NCI-H2107 treated with DMSO at 0.1 percent for 48 hours (cell line): ENCODE results near the gene ZBTB16.

Experiments
- DNase-seq: peaks from one replicate; lab custom pipeline; 2025; ENCODE audit not compliant: unreplicated experiment; lab: John Stamatoyannopoulos, UW

Gene ZBTB16

GRCh38 chr11:114197799-114198500 lies 138.4 kb downstream of the ZBTB16 start:
- DNase-seq, result no peak

DNA sequence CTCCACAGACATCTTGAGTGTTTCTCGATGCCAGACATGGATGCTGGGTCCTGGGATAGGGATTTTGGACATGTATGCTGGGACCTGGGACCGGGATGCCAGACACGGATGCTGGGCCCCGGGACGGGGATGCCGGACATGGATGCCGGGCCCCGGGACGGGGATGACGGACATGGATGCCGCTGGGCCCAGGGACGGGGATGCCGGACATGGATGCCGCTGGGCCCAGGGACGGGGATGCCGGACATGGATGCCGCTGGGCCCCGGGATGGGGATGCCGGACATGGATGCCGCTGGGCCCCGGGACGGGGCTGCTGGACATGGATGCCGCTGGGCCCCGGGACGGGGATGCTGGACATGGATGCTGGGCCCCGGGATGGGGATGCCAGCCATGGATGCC lies 139.5 kb downstream of the ZBTB16 start:
- DNase-seq, result no peak

- no peak for DNase-seq
Measured at GRCh38 chr11:114200351-114201133, 141.0 kb downstream of the ZBTB16 start.

GRCh38 chr11:114201219-114201618 lies 141.7 kb downstream of the ZBTB16 start:
- no peak for DNase-seq

DNA sequence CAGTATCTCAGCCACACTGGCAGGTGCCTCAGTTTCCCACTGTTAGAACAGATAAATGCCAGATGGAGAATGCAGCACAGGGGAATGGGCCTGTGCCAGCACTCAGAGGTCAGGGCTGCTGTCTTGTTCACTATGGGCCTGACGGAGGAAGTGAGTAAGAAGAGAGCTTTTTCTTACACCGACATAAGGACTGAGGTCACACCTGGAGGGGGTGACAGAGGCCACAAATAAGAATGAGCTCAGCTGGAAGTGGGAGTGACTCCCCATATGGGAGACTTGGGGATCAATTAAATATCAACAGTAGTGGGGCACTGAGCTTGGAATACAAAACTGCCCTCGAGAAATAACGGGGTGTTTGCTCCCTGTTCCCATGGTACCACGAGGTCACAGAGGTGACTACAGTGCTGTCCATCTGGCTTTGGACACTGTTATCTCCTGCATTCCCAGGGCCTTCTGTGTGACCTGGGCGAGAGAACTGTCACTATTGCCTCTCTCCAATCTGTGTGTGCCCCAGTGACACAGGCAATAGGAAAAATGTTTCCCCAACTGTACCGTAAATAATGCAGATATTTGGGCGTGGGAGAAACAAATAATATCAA lies 142.6 kb downstream of the ZBTB16 start:
- no peak for DNase-seq

DNA sequence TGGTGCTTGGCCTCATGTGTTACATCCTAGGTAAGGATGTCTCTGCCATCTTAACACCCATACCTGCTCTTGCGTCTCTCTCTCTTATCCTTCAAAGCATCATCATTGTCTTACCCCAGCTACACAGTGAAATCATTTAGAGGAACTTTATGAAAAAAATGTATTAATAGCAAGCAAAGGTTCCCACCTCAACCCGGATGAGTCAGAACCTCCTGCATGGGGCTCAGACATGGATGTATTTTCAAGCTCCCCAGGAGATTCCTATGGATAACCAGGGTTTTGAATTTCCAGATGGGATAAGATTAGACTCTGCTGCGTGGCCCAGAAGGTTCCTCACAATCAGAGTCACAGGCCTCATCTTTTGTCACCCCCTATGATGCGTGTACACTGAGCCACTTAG lies 147.6 kb downstream of the ZBTB16 start:
- no peak for DNase-seq

DNA sequence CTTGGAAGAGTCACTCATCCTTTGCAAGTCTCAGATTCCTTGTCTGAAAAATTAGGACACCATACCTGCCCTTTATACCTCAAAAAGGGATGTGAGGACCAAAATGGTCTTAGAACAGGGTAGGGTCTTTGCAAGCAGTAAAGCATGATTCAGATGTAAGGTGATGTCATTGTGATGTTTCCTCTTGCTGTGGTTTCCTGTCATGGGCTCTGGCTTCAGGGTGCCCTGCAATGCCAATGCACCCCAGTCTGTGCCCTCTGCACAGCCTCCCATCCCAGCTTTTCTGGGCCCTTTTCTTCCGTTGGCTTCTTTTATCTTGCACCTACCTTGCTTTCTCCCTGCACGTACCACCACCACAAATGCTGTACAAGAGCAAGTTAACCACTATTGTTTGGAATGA lies 148.9 kb downstream of the ZBTB16 start:
- DNase-seq, result no peak

- DNase-seq, result no peak
Measured at GRCh38 chr11:114209343-114209742, 149.8 kb downstream of the ZBTB16 start.

GRCh38 chr11:114209904-114210303 lies 150.4 kb downstream of the ZBTB16 start:
- DNase-seq, result no peak

- DNase-seq, result no peak
Measured at GRCh38 chr11:114211444-114212121, 152.1 kb downstream of the ZBTB16 start.

GRCh38 chr11:114213622-114214021 lies 154.1 kb downstream of the ZBTB16 start:
- DNase-seq, result no peak

DNA sequence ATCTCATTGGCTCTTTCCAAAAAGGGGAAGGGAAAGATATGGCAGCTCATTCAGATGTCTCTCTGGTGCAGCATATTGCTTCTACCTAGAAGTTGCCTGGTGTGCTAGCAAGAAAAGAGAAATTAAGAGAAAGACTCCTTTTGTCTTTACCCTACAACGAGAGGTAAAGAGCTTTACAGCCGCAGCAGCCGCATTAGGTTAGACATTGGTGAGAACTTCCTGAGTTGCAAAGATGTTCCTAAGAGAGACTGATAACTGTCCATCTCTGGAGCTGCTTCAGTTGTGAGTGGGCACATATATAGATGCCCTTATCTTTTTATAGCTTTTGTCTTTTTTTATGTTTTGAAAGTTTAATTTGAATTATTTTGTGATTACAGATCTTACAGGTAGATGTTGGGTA lies 155.9 kb downstream of the ZBTB16 start:
- no peak for DNase-seq

DNA sequence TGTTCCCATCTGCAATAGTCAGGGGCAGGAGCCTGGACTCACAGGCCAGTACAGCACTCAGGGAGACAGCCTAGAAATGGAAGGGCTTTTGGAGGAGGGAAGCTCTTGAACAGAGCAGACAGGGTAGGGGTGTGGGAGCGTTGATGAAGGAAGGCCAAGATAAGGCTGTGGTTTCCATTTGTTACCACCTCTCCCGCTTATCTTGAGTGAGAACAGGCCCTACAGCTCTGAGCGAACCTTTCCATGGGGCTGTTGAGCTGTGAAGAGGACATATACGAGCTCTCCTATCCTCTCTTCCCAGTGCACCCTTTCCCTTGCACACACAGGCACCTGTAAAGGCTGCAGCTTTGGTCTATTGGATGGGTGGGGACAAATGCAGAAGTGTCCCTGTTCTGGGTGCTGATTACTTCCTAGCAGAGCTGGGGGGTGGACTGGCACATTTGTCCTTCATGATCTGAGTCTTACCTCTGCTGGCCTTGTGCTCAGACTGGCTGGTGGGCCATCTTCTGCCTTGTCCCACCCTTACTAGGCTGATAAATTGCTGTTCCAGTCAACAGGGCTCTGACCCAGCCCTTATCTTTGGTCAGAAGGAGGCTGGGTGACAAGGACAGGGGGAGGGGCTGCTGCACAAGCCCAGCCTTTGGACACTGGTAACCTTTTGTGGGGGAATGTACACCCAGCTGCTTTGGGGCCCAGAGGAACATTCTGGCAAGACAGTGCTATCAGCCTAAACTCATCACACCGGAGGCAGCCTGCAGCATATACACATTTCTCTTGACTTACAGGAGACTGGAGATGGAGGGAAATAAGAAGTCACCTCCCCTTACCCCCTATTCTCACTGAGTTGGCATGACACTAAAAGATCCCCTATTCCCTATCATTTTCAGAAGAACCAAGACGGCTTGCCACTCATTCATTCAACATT lies 156.6 kb downstream of the ZBTB16 start:
- no peak for DNase-seq

- DNase-seq, result no peak
Measured at GRCh38 chr11:114216796-114217180, 157.3 kb downstream of the ZBTB16 start.

DNA sequence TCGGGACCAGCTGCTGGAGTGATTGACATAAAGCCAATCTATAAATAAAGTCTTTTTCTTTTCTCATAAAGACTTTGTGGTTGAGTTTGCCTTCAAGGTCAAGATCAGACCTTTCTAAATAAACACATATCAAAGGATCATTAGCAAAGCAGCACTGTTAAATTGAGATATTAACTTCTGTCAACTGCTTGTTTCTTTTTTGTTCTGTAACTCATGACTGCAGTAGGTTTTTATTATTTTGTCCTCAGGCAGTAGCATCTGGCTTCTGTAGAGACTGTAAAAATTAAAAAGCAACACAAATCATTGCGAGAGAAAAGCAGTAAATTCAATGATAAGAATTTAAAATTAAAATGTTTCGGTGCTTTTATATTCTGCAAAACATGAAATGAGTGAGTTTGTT lies 159.0 kb downstream of the ZBTB16 start:
- no peak for DNase-seq

GRCh38 chr11:114219559-114220349 lies 160.2 kb downstream of the ZBTB16 start:
- DNase-seq, result no peak

DNA sequence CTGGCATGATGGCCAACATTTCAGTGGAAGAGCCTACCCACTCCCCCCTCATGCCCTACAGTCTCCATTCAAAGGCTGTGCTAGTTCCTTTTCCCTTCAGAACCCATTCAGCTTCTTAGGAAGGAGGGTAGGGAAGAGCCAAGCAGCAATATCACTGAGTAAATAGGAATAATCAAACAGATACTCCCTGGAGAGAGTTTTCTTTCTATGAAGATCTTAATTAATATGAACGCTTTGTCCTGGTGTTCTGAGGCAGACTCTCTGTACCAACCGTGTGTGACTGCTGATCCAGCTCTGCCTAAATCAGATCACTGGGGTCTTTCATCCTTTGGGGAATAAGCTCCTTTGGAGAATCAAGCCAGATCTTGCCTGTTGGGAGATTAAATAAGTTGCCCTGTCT lies 161.5 kb downstream of the ZBTB16 start:
- no peak for DNase-seq

DNA sequence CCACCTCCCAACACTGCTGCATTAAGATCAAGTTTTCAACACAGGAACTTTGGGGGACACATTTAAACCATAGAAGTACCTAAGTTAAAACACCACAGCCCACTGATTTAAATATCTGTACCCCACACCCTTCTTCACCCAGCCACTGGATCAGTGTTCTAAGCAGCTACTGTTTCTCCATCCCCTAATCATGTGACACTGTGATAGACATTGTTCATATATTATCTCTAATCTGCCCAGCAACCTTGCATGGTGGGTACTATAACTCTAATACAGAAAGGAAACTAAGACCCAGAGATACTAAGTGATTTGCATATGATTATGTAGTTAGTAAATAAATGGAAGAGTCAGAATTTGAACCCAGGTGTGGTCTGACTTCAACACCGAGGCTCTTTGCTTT lies 166.2 kb downstream of the ZBTB16 start:
- DNase-seq, result no peak

DNA sequence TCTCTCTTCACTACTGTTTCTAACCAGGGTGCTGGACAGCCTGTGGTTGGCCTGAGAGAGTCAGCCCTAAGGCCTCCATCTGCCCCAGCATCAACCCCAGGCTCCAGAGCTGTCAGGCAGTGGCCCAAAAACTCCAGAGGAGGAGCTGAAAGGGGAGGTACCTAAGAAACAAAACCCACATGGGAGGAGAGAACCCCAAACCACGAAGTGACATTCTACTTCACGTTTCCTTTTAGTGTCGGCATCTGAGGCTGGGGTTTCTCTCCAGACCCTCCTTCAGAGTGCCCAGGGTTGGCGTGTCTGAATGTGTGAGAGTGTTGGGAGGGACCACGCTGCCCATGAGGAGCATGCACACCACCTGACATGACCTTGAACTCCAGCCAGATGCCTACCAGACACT lies 166.8 kb downstream of the ZBTB16 start:
- no peak for DNase-seq
